ENCODE data around the gene HGS.
"Not testable (repeated sequence)": the region's sequence is repeated elsewhere in the genome, so short reads cannot be mapped to it uniquely, and the experiment has no call there.

The HGS gene

GRCh38 chr17:81722184-81723120, 38.6 kb downstream of the HGS start:
- DNase-seq: no peak

- DNase-seq: no peak
Measured at GRCh38 chr17:81723651-81724209, 39.9 kb downstream of the HGS start.

GRCh38 chr17:81725439-81725838, 41.6 kb downstream of the HGS start:
- no peak for DNase-seq

GRCh38 chr17:81726004-81726403, 42.2 kb downstream of the HGS start:
- no peak for DNase-seq

- DNase-seq: no peak
Measured at GRCh38 chr17:81727324-81728031, 43.7 kb downstream of the HGS start.

- DNase-seq: peak; percentile 63 to 87
Measured at GRCh38 chr17:81733507-81734404, 49.9 kb downstream of the HGS start.

GRCh38 chr17:81734405-81735263, 50.8 kb downstream of the HGS start:
- peak in 1 of 2 experiments; percentile 49 for DNase-seq

GRCh38 chr17:81735264-81736102, 51.7 kb downstream of the HGS start:
- DNase-seq: no peak

- no peak for DNase-seq
Measured at GRCh38 chr17:81737947-81738800, 54.4 kb downstream of the HGS start.

- no peak for DNase-seq
Measured at GRCh38 chr17:81738801-81739393, 55.1 kb downstream of the HGS start.

- DNase-seq: not testable (repeated sequence)
Measured at GRCh38 chr17:81739593-81739992, 55.8 kb downstream of the HGS start.

GRCh38 chr17:81740395-81740961, 56.7 kb downstream of the HGS start:
- DNase-seq: no peak

GRCh38 chr17:81741049-81741593, 57.3 kb downstream of the HGS start:
- DNase-seq: no peak

- no peak for DNase-seq
Measured at GRCh38 chr17:81741594-81742452, 58.0 kb downstream of the HGS start.

Measured in NCI-H446 (cell line).